Spleen (tissue), 7 donors: Measurements from ENCODE around the gene PTPN11.

Experiments used
- CTCF ChIP-seq, 11 experiments: fragments of 200-600 bp in 7 of 11; fragments of 450-650 bp in 4 of 11; sonication (generic) in 4 of 11; IDR thresholded peaks in 8 of 11; conservative IDR thresholded peaks in 3 of 11; 1 replicate in 7 of 11; 2 replicates in 4 of 11; pipeline versions ENCODE4 v1.4.0 to v1.8.0; 2016 to 2021; ENCODE audit warnings: antibody characterized with exemption in 11 of 11, inconsistent platforms in 4 of 11, mild to moderate bottlenecking in 1 of 11
- POLR2A ChIP-seq, 3 donors: fragments of 450-650 bp; IDR thresholded peaks; one replicate each; pipeline ENCODE4 v1.5.1; 2017; ENCODE audit warnings: antibody characterized with exemption in 3 of 3, mild to moderate bottlenecking in 1 of 3
- donor health status: DM: no; HTN: no; CAD: no; lungs with moderate emphysema.
- donor health status: DM: no; HTN: no; CAD: no.
- donor health status: DM: no; HTN: no; CAD: no.

DNA sequence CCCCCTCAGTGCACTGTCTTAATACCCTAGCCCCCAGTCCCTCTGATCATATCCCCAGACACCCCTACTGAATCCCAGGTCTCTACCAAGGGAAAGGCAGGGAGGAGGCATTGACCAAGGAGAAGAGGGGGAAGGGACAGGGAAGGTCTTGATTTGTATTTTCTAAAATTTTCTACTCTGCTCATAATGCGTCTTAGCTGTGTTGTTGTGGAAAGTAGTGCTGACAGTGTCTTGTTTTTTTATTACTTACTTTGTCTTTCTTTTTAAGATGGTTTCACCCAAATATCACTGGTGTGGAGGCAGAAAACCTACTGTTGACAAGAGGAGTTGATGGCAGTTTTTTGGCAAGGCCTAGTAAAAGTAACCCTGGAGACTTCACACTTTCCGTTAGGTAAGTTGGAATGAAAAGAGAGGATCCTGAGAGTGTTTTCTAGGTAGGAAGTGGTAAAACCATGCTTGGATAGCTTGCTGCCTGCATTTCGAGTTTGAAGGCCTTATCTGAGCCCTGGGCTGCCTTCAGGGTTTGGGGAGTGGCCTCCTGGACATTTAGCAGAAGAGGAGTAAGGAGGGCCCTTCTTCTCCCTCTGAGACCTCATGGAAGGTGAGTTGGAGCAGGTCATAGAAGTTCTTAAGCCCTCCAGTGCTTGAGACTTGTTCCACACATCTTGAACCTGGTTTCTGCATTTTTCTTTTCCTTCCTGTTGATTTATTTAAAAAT lies 27.4 kb downstream of the PTPN11 start:
- no peak for TF ChIP-seq CTCF (IDR thresholded peaks at IDR 0.05 in 8 of 11, conservative IDR thresholded peaks at IDR 0.05 in 3 of 11)
- no peak for TF ChIP-seq POLR2A (IDR thresholded peaks at IDR 0.05)
